Upper lobe of left lung (tissue), 4 donors: ENCODE measurements around the gene GLI3.

Source experiments
- EP300 ChIP-seq, 4 donors: sonication (generic); formaldehyde crosslinking; IDR thresholded peaks; one replicate each; pipeline ENCODE4 v1.5.1; 2017; ENCODE audit warnings: antibody characterized with exemption in 4 of 4, control low read depth in 2 of 4
- POLR2A ChIP-seq, 4 donors: fragments of 450-650 bp; IDR thresholded peaks; one replicate each; pipeline ENCODE4 v1.5.1; 2016 to 2017; ENCODE audit warnings: antibody characterized with exemption in 4 of 4, mild to moderate bottlenecking in 2 of 4
- POLR2AphosphoS5 ChIP-seq, 2 donors: sonication (generic); formaldehyde crosslinking; IDR thresholded peaks; one replicate each; pipeline ENCODE4 v1.5.1; 2017; ENCODE audit warnings: antibody characterized with exemption in 2 of 2
- TF ChIP-seq, protein P1 (sequence below), 6 experiments: fragments of 450-650 bp in 4 of 6; fragments of 200-600 bp in 2 of 6; sonication (generic) in 2 of 6; IDR thresholded peaks; one replicate each; pipeline ENCODE4 v1.5.1; 2016 to 2019; ENCODE audit warnings: antibody characterized with exemption in 6 of 6

DNA sequence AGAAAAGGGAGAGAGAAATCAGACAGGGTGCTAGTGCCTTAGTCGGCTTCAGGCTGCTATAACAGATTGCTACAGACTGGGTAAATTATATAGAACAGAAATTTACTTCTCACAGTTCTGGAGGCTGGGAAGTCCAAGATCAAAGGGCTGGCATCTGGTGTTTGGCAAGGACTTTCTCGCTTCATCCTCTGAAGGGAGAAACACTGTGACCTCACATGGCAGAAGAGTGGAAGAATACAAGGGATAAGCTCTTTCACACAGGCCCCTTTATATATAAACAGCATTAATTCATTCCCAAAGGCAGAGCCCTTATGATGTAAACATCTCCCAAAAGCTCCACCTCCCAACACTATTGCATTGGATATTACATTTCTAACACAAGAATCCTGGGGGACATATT lies 298.6 kb downstream of the GLI3 start:
- TF ChIP-seq POLR2A (IDR thresholded peaks at IDR 0.05): no peak
- TF ChIP-seq, protein P1, sequence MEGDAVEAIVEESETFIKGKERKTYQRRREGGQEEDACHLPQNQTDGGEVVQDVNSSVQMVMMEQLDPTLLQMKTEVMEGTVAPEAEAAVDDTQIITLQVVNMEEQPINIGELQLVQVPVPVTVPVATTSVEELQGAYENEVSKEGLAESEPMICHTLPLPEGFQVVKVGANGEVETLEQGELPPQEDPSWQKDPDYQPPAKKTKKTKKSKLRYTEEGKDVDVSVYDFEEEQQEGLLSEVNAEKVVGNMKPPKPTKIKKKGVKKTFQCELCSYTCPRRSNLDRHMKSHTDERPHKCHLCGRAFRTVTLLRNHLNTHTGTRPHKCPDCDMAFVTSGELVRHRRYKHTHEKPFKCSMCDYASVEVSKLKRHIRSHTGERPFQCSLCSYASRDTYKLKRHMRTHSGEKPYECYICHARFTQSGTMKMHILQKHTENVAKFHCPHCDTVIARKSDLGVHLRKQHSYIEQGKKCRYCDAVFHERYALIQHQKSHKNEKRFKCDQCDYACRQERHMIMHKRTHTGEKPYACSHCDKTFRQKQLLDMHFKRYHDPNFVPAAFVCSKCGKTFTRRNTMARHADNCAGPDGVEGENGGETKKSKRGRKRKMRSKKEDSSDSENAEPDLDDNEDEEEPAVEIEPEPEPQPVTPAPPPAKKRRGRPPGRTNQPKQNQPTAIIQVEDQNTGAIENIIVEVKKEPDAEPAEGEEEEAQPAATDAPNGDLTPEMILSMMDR (IDR thresholded peaks at IDR 0.05): no peak
- no peak for TF ChIP-seq POLR2AphosphoS5 (IDR thresholded peaks at IDR 0.05)
- no peak for TF ChIP-seq EP300 (IDR thresholded peaks at IDR 0.05)
